ENCODE data around the gene PHLDA1.

The PHLDA1 gene

GRCh38 chr12:76037130-76038103 lies 5.8 kb upstream of the PHLDA1 start:
- DNase-seq (ENCODE audit: low read depth in 2 of 2), result no peak

- DNase-seq (ENCODE audit: low read depth in 2 of 2), result no peak
These were observed 3.5 kb upstream of the PHLDA1 start for GRCh38 chr12:76035045-76035444.

- no peak for DNase-seq (ENCODE audit: low read depth in 2 of 2)
These were observed 1.8 kb upstream of the PHLDA1 start for GRCh38 chr12:76033081-76034011.

- peak in 1 of 2 donors; percentile 30 for DNase-seq (ENCODE audit: low read depth in 2 of 2)
These were observed 736 bp upstream of the PHLDA1 start for GRCh38 chr12:76032043-76032981.

- no peak for DNase-seq (ENCODE audit: low read depth in 2 of 2)
These were observed 529 bp downstream of the PHLDA1 start for GRCh38 chr12:76031081-76031413.

GRCh38 chr12:76030341-76031080 lies 1.1 kb downstream of the PHLDA1 start:
- DNase-seq (ENCODE audit: low read depth in 2 of 2), result peak in 1 of 2 donors; percentile 42

- no peak for DNase-seq (ENCODE audit: low read depth in 2 of 2)
These were observed 1.6 kb downstream of the PHLDA1 start for GRCh38 chr12:76029982-76030340.

GRCh38 chr12:76028571-76029277 lies 2.9 kb downstream of the PHLDA1 start:
- DNase-seq (ENCODE audit: low read depth in 2 of 2), result no peak

- DNase-seq (ENCODE audit: low read depth in 2 of 2), result no peak
These were observed 4.9 kb downstream of the PHLDA1 start for GRCh38 chr12:76026643-76027063.

GRCh38 chr12:76025601-76026575 lies 5.7 kb downstream of the PHLDA1 start:
- no peak for DNase-seq (ENCODE audit: low read depth in 2 of 2)

- DNase-seq (ENCODE audit: low read depth in 2 of 2), result no peak
These were observed 6.5 kb downstream of the PHLDA1 start for GRCh38 chr12:76024942-76025600.

GRCh38 chr12:76024102-76024781 lies 7.3 kb downstream of the PHLDA1 start:
- no peak for DNase-seq (ENCODE audit: low read depth in 2 of 2)

GRCh38 chr12:76023069-76023690 lies 8.4 kb downstream of the PHLDA1 start:
- no peak for DNase-seq (ENCODE audit: low read depth in 2 of 2)

- DNase-seq (ENCODE audit: low read depth in 2 of 2), result no peak
These were observed 9.1 kb downstream of the PHLDA1 start for GRCh38 chr12:76022506-76022905.

GRCh38 chr12:76020731-76021672 lies 10.6 kb downstream of the PHLDA1 start:
- peak; percentile 62 to 64 for DNase-seq (ENCODE audit: low read depth in 2 of 2)

GRCh38 chr12:76020281-76020680 lies 11.3 kb downstream of the PHLDA1 start:
- DNase-seq (ENCODE audit: low read depth in 2 of 2), result peak; percentile 68 to 69

All from stimulated activated CD8-positive, alpha-beta memory T cell treated with anti-CD3 and anti-CD28 coated beads, Interleukin-7, amount 100 ng/mL, for 4 hours (primary cell).